ENCODE results near the gene MOV10.

MOV10 gene, protein sequence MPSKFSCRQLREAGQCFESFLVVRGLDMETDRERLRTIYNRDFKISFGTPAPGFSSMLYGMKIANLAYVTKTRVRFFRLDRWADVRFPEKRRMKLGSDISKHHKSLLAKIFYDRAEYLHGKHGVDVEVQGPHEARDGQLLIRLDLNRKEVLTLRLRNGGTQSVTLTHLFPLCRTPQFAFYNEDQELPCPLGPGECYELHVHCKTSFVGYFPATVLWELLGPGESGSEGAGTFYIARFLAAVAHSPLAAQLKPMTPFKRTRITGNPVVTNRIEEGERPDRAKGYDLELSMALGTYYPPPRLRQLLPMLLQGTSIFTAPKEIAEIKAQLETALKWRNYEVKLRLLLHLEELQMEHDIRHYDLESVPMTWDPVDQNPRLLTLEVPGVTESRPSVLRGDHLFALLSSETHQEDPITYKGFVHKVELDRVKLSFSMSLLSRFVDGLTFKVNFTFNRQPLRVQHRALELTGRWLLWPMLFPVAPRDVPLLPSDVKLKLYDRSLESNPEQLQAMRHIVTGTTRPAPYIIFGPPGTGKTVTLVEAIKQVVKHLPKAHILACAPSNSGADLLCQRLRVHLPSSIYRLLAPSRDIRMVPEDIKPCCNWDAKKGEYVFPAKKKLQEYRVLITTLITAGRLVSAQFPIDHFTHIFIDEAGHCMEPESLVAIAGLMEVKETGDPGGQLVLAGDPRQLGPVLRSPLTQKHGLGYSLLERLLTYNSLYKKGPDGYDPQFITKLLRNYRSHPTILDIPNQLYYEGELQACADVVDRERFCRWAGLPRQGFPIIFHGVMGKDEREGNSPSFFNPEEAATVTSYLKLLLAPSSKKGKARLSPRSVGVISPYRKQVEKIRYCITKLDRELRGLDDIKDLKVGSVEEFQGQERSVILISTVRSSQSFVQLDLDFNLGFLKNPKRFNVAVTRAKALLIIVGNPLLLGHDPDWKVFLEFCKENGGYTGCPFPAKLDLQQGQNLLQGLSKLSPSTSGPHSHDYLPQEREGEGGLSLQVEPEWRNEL

DNA sequence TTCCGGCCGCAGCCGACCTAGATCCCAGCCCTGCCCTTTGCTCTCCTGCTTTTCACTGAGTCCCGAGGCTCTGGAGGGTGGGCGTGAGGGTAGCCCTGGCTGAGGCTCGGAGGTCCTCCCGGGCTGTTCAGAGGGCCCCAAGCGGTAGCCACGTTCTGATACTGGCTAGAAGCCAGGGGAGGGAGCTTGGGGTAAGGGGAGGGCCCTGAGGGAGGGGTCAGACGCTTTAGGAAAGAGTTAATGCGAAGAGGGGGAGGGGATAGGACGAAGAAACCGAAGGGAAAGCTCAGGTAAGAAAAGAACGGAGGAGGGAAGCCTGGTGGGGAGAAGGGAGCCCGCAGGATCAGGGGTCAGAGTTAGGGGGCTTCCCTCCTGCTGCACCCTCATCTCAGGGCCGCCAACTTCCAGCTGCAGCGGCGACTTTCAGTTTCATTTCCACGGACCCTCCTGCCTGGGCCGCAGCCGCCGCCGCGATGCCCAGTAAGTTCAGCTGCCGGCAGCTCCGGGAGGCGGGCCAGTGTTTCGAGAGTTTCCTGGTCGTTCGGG, at the start of gene MOV10:
TSS of gene MOV10 (plus strand) at position 220 of the 546 bp plus-strand sequence. CDS start at position 474, 254 bp downstream.
- DNase-seq (ENCODE audit: extremely low read depth, low read depth) = peak; percentile 31
- TF ChIP-seq, protein P1, sequence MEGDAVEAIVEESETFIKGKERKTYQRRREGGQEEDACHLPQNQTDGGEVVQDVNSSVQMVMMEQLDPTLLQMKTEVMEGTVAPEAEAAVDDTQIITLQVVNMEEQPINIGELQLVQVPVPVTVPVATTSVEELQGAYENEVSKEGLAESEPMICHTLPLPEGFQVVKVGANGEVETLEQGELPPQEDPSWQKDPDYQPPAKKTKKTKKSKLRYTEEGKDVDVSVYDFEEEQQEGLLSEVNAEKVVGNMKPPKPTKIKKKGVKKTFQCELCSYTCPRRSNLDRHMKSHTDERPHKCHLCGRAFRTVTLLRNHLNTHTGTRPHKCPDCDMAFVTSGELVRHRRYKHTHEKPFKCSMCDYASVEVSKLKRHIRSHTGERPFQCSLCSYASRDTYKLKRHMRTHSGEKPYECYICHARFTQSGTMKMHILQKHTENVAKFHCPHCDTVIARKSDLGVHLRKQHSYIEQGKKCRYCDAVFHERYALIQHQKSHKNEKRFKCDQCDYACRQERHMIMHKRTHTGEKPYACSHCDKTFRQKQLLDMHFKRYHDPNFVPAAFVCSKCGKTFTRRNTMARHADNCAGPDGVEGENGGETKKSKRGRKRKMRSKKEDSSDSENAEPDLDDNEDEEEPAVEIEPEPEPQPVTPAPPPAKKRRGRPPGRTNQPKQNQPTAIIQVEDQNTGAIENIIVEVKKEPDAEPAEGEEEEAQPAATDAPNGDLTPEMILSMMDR (IDR thresholded peaks at IDR 0.05; ENCODE audit: low read depth, low read length) = no peak

GRCh38 chr1:112625696-112626095, 48.8 kb upstream of the MOV10 start:
- TF ChIP-seq, protein P1 (IDR thresholded peaks at IDR 0.05; ENCODE audit: low read depth, low read length) = no peak
- no peak for DNase-seq (ENCODE audit: extremely low read depth, low read depth)

GRCh38 chr1:112626193-112626592, 48.3 kb upstream of the MOV10 start:
- DNase-seq (ENCODE audit: extremely low read depth, low read depth) = no peak
- TF ChIP-seq, protein P1 (IDR thresholded peaks at IDR 0.05; ENCODE audit: low read depth, low read length) = no peak

GRCh38 chr1:112626887-112627286, 47.6 kb upstream of the MOV10 start:
- TF ChIP-seq, protein P1 (IDR thresholded peaks at IDR 0.05; ENCODE audit: low read depth, low read length) = no peak
- DNase-seq (ENCODE audit: extremely low read depth, low read depth) = no peak

DNA sequence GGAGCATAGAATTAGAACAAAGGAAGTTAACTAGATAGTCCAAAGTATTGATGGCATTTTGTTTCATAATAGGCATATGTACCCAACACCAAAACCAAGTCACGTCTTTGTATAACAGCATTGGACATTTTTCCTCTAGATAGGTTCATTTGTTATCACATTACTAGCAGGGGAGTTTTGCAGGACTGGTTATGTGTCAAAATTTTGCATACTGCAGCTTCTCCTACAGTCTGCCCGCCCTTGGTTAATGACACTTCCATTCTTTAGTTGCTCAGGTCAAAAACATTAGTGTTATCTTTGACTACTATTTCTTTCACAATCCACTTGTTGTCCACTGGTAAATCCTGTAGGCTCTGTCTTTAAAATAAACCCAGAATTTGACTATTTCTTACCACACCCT, 45.9 kb upstream of the MOV10 start:
- TF ChIP-seq, protein P1 (IDR thresholded peaks at IDR 0.05; ENCODE audit: low read depth, low read length) = no peak
- no peak for DNase-seq (ENCODE audit: extremely low read depth, low read depth)

DNA sequence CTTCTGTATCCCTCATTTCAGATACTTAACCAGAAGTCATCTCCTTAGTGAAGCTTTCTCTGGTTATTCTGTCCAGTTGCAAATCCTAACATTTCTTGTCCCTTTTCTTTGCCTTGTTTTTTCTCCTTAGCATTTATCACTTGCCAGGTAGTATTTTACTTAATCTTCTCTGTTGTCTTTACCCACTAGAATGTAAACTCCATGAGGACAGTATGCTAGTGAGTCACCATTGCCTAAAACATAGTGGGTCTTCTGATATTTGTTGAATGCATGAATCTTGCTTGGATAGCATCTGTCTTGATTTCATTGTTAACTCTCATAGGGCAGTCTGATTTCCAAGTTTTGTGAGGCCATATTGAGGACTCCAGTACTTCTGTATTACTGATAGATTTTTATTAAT, 45.2 kb upstream of the MOV10 start:
- no peak for DNase-seq (ENCODE audit: extremely low read depth, low read depth)
- TF ChIP-seq, protein P1 (IDR thresholded peaks at IDR 0.05; ENCODE audit: low read depth, low read length) = no peak
